ENCODE data around the gene HAUS8.
A peak's percentile ranks its signal among the peaks of the same experiment; 100 is the strongest.
"Not testable (repeated sequence)": the region's sequence is repeated elsewhere in the genome, so short reads cannot be mapped to it uniquely, and the experiment has no call there.

The HAUS8 gene

GRCh38 chr19:17107546-17108452 is 32.5 kb upstream of the HAUS8 start:
- TF ChIP-seq TARDBP (IDR thresholded peaks at IDR 0.05) (no peak), FOXK2 (IDR thresholded peaks at IDR 0.05) (no peak), CTBP1 (IDR thresholded peaks at IDR 0.05; ENCODE audit: borderline replicate concordance) (no peak), ELF4 (IDR thresholded peaks at IDR 0.05) (no peak)
- DNase-seq (ENCODE audit: extremely low spot score), result peak; percentile 21
- ChIA-PET POLR2A (no interaction called here), CTCF (no interaction called here)

GRCh38 chr19:17106964-17107363 is 31.7 kb upstream of the HAUS8 start:
- DNase-seq (ENCODE audit: extremely low spot score); POLR2A ChIA-PET; CTCF ChIA-PET: not testable (repeated sequence)

GRCh38 chr19:17105556-17105955 is 30.3 kb upstream of the HAUS8 start:
- POLR2A ChIA-PET, result no interaction called here
- CTCF ChIA-PET, result no interaction called here
- DNase-seq (ENCODE audit: extremely low spot score), result no peak
- TF ChIP-seq ARNT (IDR thresholded peaks at IDR 0.05), result no peak
- no peak for TF ChIP-seq SP1 (IDR thresholded peaks at IDR 0.05)
- no peak for TF ChIP-seq FOXK2 (IDR thresholded peaks at IDR 0.05)
- TF ChIP-seq FOXA1 (IDR thresholded peaks at IDR 0.05), result no peak
- TF ChIP-seq HDGF (IDR thresholded peaks at IDR 0.05; ENCODE audit: borderline replicate concordance), result no peak
- no peak for TF ChIP-seq ELF4 (IDR thresholded peaks at IDR 0.05)
- TF ChIP-seq CTBP1 (IDR thresholded peaks at IDR 0.05; ENCODE audit: borderline replicate concordance), result no peak
- no peak for TF ChIP-seq NFRKB (IDR thresholded peaks at IDR 0.05)
- no peak for TF ChIP-seq FOXM1 (IDR thresholded peaks at IDR 0.05; ENCODE audit: borderline replicate concordance)
- no peak for TF ChIP-seq SUZ12 (IDR thresholded peaks at IDR 0.05)
- no peak for TF ChIP-seq LEF1 (IDR thresholded peaks at IDR 0.05; ENCODE audit: borderline replicate concordance)
- TF ChIP-seq L3MBTL2 (conservative IDR thresholded peaks at IDR 0.05), result no peak
- TF ChIP-seq TARDBP (IDR thresholded peaks at IDR 0.05), result no peak
- TF ChIP-seq BHLHE40 (IDR thresholded peaks at IDR 0.05; ENCODE audit: borderline replicate concordance), result no peak
- TF ChIP-seq, protein P1, sequence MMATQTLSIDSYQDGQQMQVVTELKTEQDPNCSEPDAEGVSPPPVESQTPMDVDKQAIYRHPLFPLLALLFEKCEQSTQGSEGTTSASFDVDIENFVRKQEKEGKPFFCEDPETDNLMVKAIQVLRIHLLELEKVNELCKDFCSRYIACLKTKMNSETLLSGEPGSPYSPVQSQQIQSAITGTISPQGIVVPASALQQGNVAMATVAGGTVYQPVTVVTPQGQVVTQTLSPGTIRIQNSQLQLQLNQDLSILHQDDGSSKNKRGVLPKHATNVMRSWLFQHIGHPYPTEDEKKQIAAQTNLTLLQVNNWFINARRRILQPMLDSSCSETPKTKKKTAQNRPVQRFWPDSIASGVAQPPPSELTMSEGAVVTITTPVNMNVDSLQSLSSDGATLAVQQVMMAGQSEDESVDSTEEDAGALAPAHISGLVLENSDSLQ (IDR thresholded peaks at IDR 0.05), result no peak
- no peak for TF ChIP-seq ZNF384 (IDR thresholded peaks at IDR 0.05)

DNA sequence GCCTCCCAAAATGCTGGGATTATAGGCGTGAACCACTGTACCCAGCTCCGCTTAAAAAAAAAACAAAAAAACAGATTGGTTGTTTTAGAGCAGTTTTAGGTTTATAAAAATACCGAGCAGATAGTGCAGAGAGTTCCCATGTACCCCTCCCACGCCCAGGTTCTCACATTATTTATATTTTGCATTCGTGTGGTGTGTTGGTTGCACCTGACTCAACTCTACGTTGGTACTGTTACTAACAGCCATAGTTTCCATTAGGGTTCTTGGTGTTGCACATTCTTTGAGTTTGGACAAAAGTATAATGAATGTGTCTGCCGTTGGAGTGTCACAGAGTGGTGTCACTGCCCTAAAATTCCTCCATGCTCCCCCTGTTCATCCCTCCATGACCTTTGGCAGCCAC is 29.4 kb upstream of the HAUS8 start:
- CTCF ChIA-PET, result no interaction called here
- no peak for DNase-seq (ENCODE audit: extremely low spot score)
- TF ChIP-seq TARDBP (IDR thresholded peaks at IDR 0.05), result no peak
- TF ChIP-seq BHLHE40 (IDR thresholded peaks at IDR 0.05; ENCODE audit: borderline replicate concordance), result no peak
- TF ChIP-seq NFRKB (IDR thresholded peaks at IDR 0.05), result no peak
- no peak for TF ChIP-seq SUZ12 (IDR thresholded peaks at IDR 0.05)
- POLR2A ChIA-PET, result no interaction called here

GRCh38 chr19:17103177-17103576 is 27.9 kb upstream of the HAUS8 start:
- DNase-seq (ENCODE audit: extremely low spot score), result peak; percentile 46
- CTCF ChIA-PET, result interaction anchor here (0.7 kb wide), 1 partner anchor 185 kb away, joined by 3 read pairs; no protein-coding TSS in a partner anchor
- no peak for TF ChIP-seq ARNT (IDR thresholded peaks at IDR 0.05)
- TF ChIP-seq HDGF (IDR thresholded peaks at IDR 0.05; ENCODE audit: borderline replicate concordance), result no peak
- no peak for TF ChIP-seq LEF1 (IDR thresholded peaks at IDR 0.05; ENCODE audit: borderline replicate concordance)
- no peak for TF ChIP-seq FOXA1 (IDR thresholded peaks at IDR 0.05)
- TF ChIP-seq, protein P1 (IDR thresholded peaks at IDR 0.05), result no peak
- no peak for TF ChIP-seq TARDBP (IDR thresholded peaks at IDR 0.05)
- no peak for TF ChIP-seq FOXK2 (IDR thresholded peaks at IDR 0.05)
- TF ChIP-seq CTBP1 (IDR thresholded peaks at IDR 0.05; ENCODE audit: borderline replicate concordance), result no peak
- TF ChIP-seq ZNF384 (IDR thresholded peaks at IDR 0.05), result no peak
- TF ChIP-seq L3MBTL2 (conservative IDR thresholded peaks at IDR 0.05), result no peak
- no peak for TF ChIP-seq SUZ12 (IDR thresholded peaks at IDR 0.05)
- TF ChIP-seq BHLHE40 (IDR thresholded peaks at IDR 0.05; ENCODE audit: borderline replicate concordance), result no peak
- no peak for TF ChIP-seq FOXM1 (IDR thresholded peaks at IDR 0.05; ENCODE audit: borderline replicate concordance)
- no peak for TF ChIP-seq ELF4 (IDR thresholded peaks at IDR 0.05)
- no peak for TF ChIP-seq SP1 (IDR thresholded peaks at IDR 0.05)
- no peak for TF ChIP-seq NFRKB (IDR thresholded peaks at IDR 0.05)
- POLR2A ChIA-PET, result no interaction called here

GRCh38 chr19:17101686-17102628 is 26.7 kb upstream of the HAUS8 start:
- POLR2A ChIA-PET, result no interaction called here
- no peak for DNase-seq (ENCODE audit: extremely low spot score)
- CTCF ChIA-PET, result no interaction called here
- TF ChIP-seq HDGF (IDR thresholded peaks at IDR 0.05; ENCODE audit: borderline replicate concordance) (no peak), ZNF384 (IDR thresholded peaks at IDR 0.05) (no peak), TARDBP (IDR thresholded peaks at IDR 0.05) (no peak), SP1 (IDR thresholded peaks at IDR 0.05) (no peak), NFRKB (IDR thresholded peaks at IDR 0.05) (no peak), ELF4 (IDR thresholded peaks at IDR 0.05) (no peak), FOXK2 (IDR thresholded peaks at IDR 0.05) (no peak), FOXM1 (IDR thresholded peaks at IDR 0.05; ENCODE audit: borderline replicate concordance) (no peak), CTBP1 (IDR thresholded peaks at IDR 0.05; ENCODE audit: borderline replicate concordance) (no peak)

Data from HEK293T (cell line).